Ovary (tissue), 9 donors: ENCODE data around the gene NPSR1. TPM values are rescaled to one million over a fixed set of nuclear protein-coding genes. Genes with fewer than 3 reads are reported as not detected.

Experiments
- DNase-seq, 5 donors: peaks; one replicate each; pipeline ENCODE4 v3.0.0-alpha.2; 2019 to 2020
- H3K27ac ChIP-seq, 2 donors: fragments of 200-600 bp; one replicate each; pipeline versions ENCODE4 v1.5.1 to v1.8.0; 2019 to 2022
- H3K27me3 ChIP-seq: fragments of 200-600 bp; one replicate; pipeline ENCODE4 v1.8.0; 2022
- H3K36me3 ChIP-seq: fragments of 200-600 bp; sonication (generic); one replicate; pipeline ENCODE4 v1.5.1; 2019
- H3K4me1 ChIP-seq: one replicate; pipeline ENCODE4 v1.8.1; 2013; ENCODE audit warnings: mild to moderate bottlenecking, moderate library complexity; ENCODE audit not compliant: insufficient read depth
- H3K4me3 ChIP-seq: fragments of 200-600 bp; sonication (generic); one replicate; pipeline ENCODE4 v1.5.1; 2017
- H3K9me3 ChIP-seq, 2 donors: fragments of 200-600 bp in 1 of 2; sonication (generic) in 1 of 2; one replicate each; pipeline versions ENCODE4 v1.5.1 to v1.8.1; 2013 to 2019; ENCODE audit warnings: mild to moderate bottlenecking in 1 of 2, moderate library complexity in 1 of 2
- EP300 ChIP-seq: sonication (generic); formaldehyde crosslinking; IDR thresholded peaks from one replicate; pipeline ENCODE4 v1.6.1; 2017; ENCODE audit warnings: antibody characterized with exemption
- POLR2A ChIP-seq: fragments of 450-650 bp; IDR thresholded peaks from one replicate; pipeline ENCODE4 v1.6.1; 2017; ENCODE audit warnings: antibody characterized with exemption, mild to moderate bottlenecking, moderate library complexity
- WGBS, 3 donors: extraction: QIAGEN DNeasy Blood & Tissue Kit in 1 of 3; methylation state at CpG; one replicate each; pipeline versions ENCODE4 v1.1.5 to v1.1.7; 2013 to 2017; 5-methylcytosine and 5-hydroxymethylcytosine counted together
- intact Hi-C, 4 donors: fragments of 100-400 bp; cut with DNase I; formaldehyde crosslinking; loops; one replicate each; pipeline versions ENCODE4 v1.11.0 to v1.15.1; 2022 to 2023
- polyA plus RNA-seq, 2 donors: library from polyadenylated mRNA; stranded (reverse); fragments of 200-250 nt in 1 of 2; fragments of 350-450 nt in 1 of 2; fragmentation: Illumina TruSeq in 1 of 2; extraction: RNeasy Lipid Tissue Mini Kit (QIAGEN cat#74804) in 1 of 2; gene quantifications; one replicate each; pipeline ENCODE4 v1.2.3, GENCODE V29; 2013 to 2014
- total RNA-seq, 7 donors: library from RNA; depleted of rRNA in 2 of 7; stranded (reverse); fragments of >200 nt in 2 of 7; fragmentation: NEBNext Ultra II Directional in 3 of 7; extraction: Animal tissue kit (Norgen Biotek cat#: 25700) in 3 of 7; gene quantifications; one replicate each; pipeline versions ENCODE4 v1.1.0 to v1.2.4, GENCODE V29; 2016 to 2023
- TF ChIP-seq, protein P1 (sequence below), 3 donors: fragments of 450-650 bp in 2 of 3; fragments of 200-600 bp in 1 of 3; IDR thresholded peaks; one replicate each; pipeline versions ENCODE4 v1.5.1 to v1.8.0; 2016 to 2022; ENCODE audit warnings: antibody characterized with exemption in 3 of 3, mild to moderate bottlenecking in 1 of 3
- donor health status: DM: no; HTN: no; CAD: no; lungs with moderate emphysema.
- donor health status: DM: no; HTN: no; CAD: no.
- donor health status: Bipolar disorder and iron deficiency.
- donor health status: DM: yes; HTN: yes; CAD: no.
- donor health status: DM: no; HTN: no; CAD: no.
- donor health status: DM: yes; HTN: yes; CAD: no.

NPSR1 gene
- total and polyA plus RNA-seq, 9 donors = not detected

GRCh38 chr7:34839645-34840044 lies 181.6 kb downstream of the NPSR1 start:
- 44 to 66% (median 52%) methylated on average over 3 of the region's 3 CpGs for WGBS, 3 donors
- Histone ChIP-seq H3K27ac (no peak overlapping the region), H3K9me3 (no peaks in the 10 kb centered on the region), H3K36me3 (no peaks in the 10 kb centered on the region), H3K4me3 (no peak overlapping the region), H3K27me3 (no peaks in the 10 kb centered on the region), H3K4me1 (no peaks in the 10 kb centered on the region)
- no peak for DNase-seq
- TF ChIP-seq, protein P1, sequence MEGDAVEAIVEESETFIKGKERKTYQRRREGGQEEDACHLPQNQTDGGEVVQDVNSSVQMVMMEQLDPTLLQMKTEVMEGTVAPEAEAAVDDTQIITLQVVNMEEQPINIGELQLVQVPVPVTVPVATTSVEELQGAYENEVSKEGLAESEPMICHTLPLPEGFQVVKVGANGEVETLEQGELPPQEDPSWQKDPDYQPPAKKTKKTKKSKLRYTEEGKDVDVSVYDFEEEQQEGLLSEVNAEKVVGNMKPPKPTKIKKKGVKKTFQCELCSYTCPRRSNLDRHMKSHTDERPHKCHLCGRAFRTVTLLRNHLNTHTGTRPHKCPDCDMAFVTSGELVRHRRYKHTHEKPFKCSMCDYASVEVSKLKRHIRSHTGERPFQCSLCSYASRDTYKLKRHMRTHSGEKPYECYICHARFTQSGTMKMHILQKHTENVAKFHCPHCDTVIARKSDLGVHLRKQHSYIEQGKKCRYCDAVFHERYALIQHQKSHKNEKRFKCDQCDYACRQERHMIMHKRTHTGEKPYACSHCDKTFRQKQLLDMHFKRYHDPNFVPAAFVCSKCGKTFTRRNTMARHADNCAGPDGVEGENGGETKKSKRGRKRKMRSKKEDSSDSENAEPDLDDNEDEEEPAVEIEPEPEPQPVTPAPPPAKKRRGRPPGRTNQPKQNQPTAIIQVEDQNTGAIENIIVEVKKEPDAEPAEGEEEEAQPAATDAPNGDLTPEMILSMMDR (IDR thresholded peaks at IDR 0.05) = no peak
- TF ChIP-seq POLR2A = no peak
- TF ChIP-seq EP300 = no peak
- intact Hi-C loops = no loop called here

- Histone ChIP-seq H3K4me3 (no peak overlapping the region), H3K9me3 (no peaks in the 10 kb centered on the region), H3K4me1 (no peaks in the 10 kb centered on the region), H3K27me3 (no peaks in the 10 kb centered on the region), H3K36me3 (no peaks in the 10 kb centered on the region), H3K27ac (no peak overlapping the region)
- TF ChIP-seq, protein P1 (IDR thresholded peaks at IDR 0.05) = no peak
- TF ChIP-seq EP300 (no peak), POLR2A (no peak)
- intact Hi-C loops = no loop called here
- DNase-seq = no peak
- 71 to 79% (median 72%) methylated on average over 5 of the region's 5 CpGs for WGBS, 3 donors
These were observed 182.3 kb downstream of the NPSR1 start for GRCh38 chr7:34840176-34840785.

- 76 to 83% (median 78%) methylated on average over 4 of the region's 4 CpGs for WGBS, 3 donors
- Histone ChIP-seq H3K4me3 (no peak overlapping the region), H3K27ac (no peak overlapping the region), H3K9me3 (no peaks in the 10 kb centered on the region), H3K36me3 (no peaks in the 10 kb centered on the region), H3K4me1 (no peaks in the 10 kb centered on the region), H3K27me3 (no peaks in the 10 kb centered on the region)
- intact Hi-C loops = no loop called here
- DNase-seq = no peak
- TF ChIP-seq EP300 = no peak
- TF ChIP-seq, protein P1 (IDR thresholded peaks at IDR 0.05) = no peak
- no peak for TF ChIP-seq POLR2A
These were observed 183.3 kb downstream of the NPSR1 start for GRCh38 chr7:34841326-34841725.

DNA sequence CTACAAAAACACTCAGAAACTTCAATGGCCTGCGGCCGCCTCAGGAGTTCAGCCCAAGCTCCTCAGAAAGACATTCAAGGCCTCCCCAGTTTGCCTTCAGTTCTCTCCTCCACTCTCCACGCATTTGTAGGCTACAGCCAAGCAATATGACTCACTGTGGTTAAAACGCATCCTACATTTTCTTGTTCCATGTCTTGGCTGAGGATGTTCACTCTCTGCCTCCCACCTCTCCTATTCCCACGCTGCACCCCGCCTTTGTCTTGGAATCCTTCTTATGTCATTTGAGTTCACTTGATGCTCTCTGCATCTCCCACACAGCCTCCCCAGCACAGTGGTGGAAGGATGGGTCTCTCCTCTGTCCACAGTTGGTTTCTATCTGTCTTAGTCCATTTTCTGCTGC lies 184.8 kb downstream of the NPSR1 start:
- no peak for TF ChIP-seq POLR2A

GRCh38 chr7:34844406-34844805 lies 186.4 kb downstream of the NPSR1 start:
- no peaks in the 10 kb centered on the region for H3K27me3 ChIP-seq
- no peaks in the 10 kb centered on the region for H3K36me3 ChIP-seq
- no peaks in the 10 kb centered on the region for H3K9me3 ChIP-seq
- DNase-seq = no peak
- TF ChIP-seq, protein P1 (IDR thresholded peaks at IDR 0.05) = no peak
- TF ChIP-seq POLR2A (no peak), EP300 (no peak)
- H3K4me1 ChIP-seq = no peaks in the 10 kb centered on the region
- intact Hi-C loops = no loop called here
- no peak overlapping the region for H3K4me3 ChIP-seq
- 59 to 81% (median 77%) methylated on average over 1 of the region's 1 CpG for WGBS, 3 donors
- no peak overlapping the region for H3K27ac ChIP-seq

More for the DNA sequence above, 184.8 kb downstream of the NPSR1 start:
- Histone ChIP-seq H3K36me3 (no peaks in the 10 kb centered on the region), H3K4me3 (no peak overlapping the region), H3K4me1 (no peaks in the 10 kb centered on the region), H3K9me3 (no peaks in the 10 kb centered on the region), H3K27me3 (no peaks in the 10 kb centered on the region), H3K27ac (no peak overlapping the region)
- intact Hi-C loops = no loop called here
- 78 to 83% (median 81%) methylated on average over 6 of the region's 6 CpGs for WGBS, 3 donors
- DNase-seq = no peak
